ENCODE measurements around the gene COL19A1. TPM values are rescaled to one million over a fixed set of nuclear protein-coding genes. Genes with fewer than 3 reads are reported as not detected.

Gene COL19A1
- polyA plus RNA-seq, 1 of the 3 experiments (the other 2 are of a cell fraction), result 0.15 TPM

GRCh38 chr6:70113171-70113570 is 246.8 kb downstream of the COL19A1 start:
- no peak overlapping the region for H3K4me3 ChIP-seq (ENCODE audit: low read depth in 2 of 2, low read length in 1 of 2)
- H3K36me3 ChIP-seq (replicated peaks in 1 of 2; ENCODE audit: control insufficient read depth in 1 of 2, insufficient read depth in 2 of 2, low read length in 1 of 2), result no peaks in the 10 kb centered on the region
- no peak for TF ChIP-seq GABPA (IDR thresholded peaks at IDR 0.05; ENCODE audit: low read depth)
- TF ChIP-seq REST (IDR thresholded peaks at IDR 0.05; ENCODE audit: low read depth, low read length), result no peak
- no peak for TF ChIP-seq NFIC (IDR thresholded peaks at IDR 0.05; ENCODE audit: borderline replicate concordance)
- H3K27ac ChIP-seq (ENCODE audit: low read depth in 2 of 2, low read length in 1 of 2), result no peak overlapping the region
- WGBS (ENCODE audit: low lambda C conversion rate), result 68% methylated on average over 1 of the region's 1 CpG
- H4K20me1 ChIP-seq (ENCODE audit: insufficient read depth), result no peaks in the 10 kb centered on the region
- H3F3A ChIP-seq (replicated peaks; ENCODE audit: insufficient read depth), result peaks cover 8% of the 10 kb centered on the region
- DNase-seq, result no peak
- H3K9me3 ChIP-seq, result no peaks in the 10 kb centered on the region
- H3K9ac ChIP-seq, result no peak overlapping the region
- H2AFZ ChIP-seq (ENCODE audit: low read depth), result no peak overlapping the region
- peaks cover 0 to 5% of the 10 kb centered on the region in 2 experiments; a peak in 1 of 4 replicates for H3K4me1 ChIP-seq (ENCODE audit: control insufficient read depth in 1 of 2, insufficient read depth in 2 of 2, low read depth in 1 of 2, low read length in 1 of 2)
- ChIA-PET POLR2A (no interaction called here), CTCF (interaction anchor here (0.7 to 1.4 kb wide), 3 partner anchors 9 to 279 kb away, joined by 3 to 5 read pairs (median 3); no protein-coding TSS in a partner anchor)
- H3K9me2 ChIP-seq, result no peaks in the 10 kb centered on the region
- H3K79me2 ChIP-seq (ENCODE audit: insufficient read depth), result no peaks in the 10 kb centered on the region
- H3K4me2 ChIP-seq, result no peak overlapping the region
- no peaks in the 10 kb centered on the region for H3K27me3 ChIP-seq (ENCODE audit: insufficient read depth)

- ChIA-PET POLR2A (no interaction called here), CTCF (interaction anchor here (5.1 kb wide), 1 partner anchor 11 kb away, joined by 25 read pairs; no protein-coding TSS in a partner anchor)
- no peaks in the 10 kb centered on the region for H3K4me1 ChIP-seq (ENCODE audit: control insufficient read depth in 1 of 2, insufficient read depth in 2 of 2, low read depth in 1 of 2, low read length in 1 of 2)
- H3K4me2 ChIP-seq, result no peak overlapping the region
- H3K36me3 ChIP-seq (replicated peaks in 1 of 2; ENCODE audit: control insufficient read depth in 1 of 2, insufficient read depth in 2 of 2, low read length in 1 of 2), result no peaks in the 10 kb centered on the region
- H3K27ac ChIP-seq (ENCODE audit: low read depth in 2 of 2, low read length in 1 of 2), result no peak overlapping the region
- no peaks in the 10 kb centered on the region for H3K79me2 ChIP-seq (ENCODE audit: insufficient read depth)
- H3F3A ChIP-seq (replicated peaks; ENCODE audit: insufficient read depth), result no peaks in the 10 kb centered on the region
- H3K9me3 ChIP-seq, result no peaks in the 10 kb centered on the region
- no peak overlapping the region for H3K4me3 ChIP-seq (ENCODE audit: low read depth in 2 of 2, low read length in 1 of 2)
- H3K9ac ChIP-seq, result no peak overlapping the region
- WGBS (ENCODE audit: low lambda C conversion rate), result 45% methylated on average over 2 of the region's 2 CpGs
- no peaks in the 10 kb centered on the region for H3K27me3 ChIP-seq (ENCODE audit: insufficient read depth)
- H3K9me2 ChIP-seq, result no peaks in the 10 kb centered on the region
- H4K20me1 ChIP-seq (ENCODE audit: insufficient read depth), result no peaks in the 10 kb centered on the region
- H2AFZ ChIP-seq (ENCODE audit: low read depth), result no peak overlapping the region
- DNase-seq, result no peak
- TF ChIP-seq ZBTB33 (IDR thresholded peaks at IDR 0.05; ENCODE audit: borderline replicate concordance, low read depth), result no peak
- no peak for TF ChIP-seq FOXM1 (IDR thresholded peaks at IDR 0.05; ENCODE audit: low read depth)
- no peak for TF ChIP-seq MAX (IDR thresholded peaks at IDR 0.05; ENCODE audit: low read depth)
- no peak for TF ChIP-seq FOSL2 (IDR thresholded peaks at IDR 0.05; ENCODE audit: borderline replicate concordance, low read depth)
- no peak for TF ChIP-seq SIN3A (IDR thresholded peaks at IDR 0.05; ENCODE audit: borderline replicate concordance, low read depth, low read length)
- TF ChIP-seq RAD21 (IDR thresholded peaks at IDR 0.05; ENCODE audit: low read length), result no peak
- no peak for TF ChIP-seq SMC3 (IDR thresholded peaks at IDR 0.05; ENCODE audit: low read depth, low read length)
- no peak for TF ChIP-seq CHD2 (IDR thresholded peaks at IDR 0.05; ENCODE audit: low read length, partially characterized antibody)
- no peak for TF ChIP-seq ELF1 (IDR thresholded peaks at IDR 0.05)
- TF ChIP-seq USF1 (IDR thresholded peaks at IDR 0.05; ENCODE audit: borderline replicate concordance, low read depth), result no peak
- no peak for TF ChIP-seq EZH2phosphoT487 (IDR thresholded peaks at IDR 0.05; ENCODE audit: borderline replicate concordance, low read depth)
- no peak for TF ChIP-seq TEAD4 (IDR thresholded peaks at IDR 0.05; ENCODE audit: borderline replicate concordance, insufficient read depth)
- no peak for TF ChIP-seq MEF2A (IDR thresholded peaks at IDR 0.05; ENCODE audit: borderline replicate concordance, low read depth)
- TF ChIP-seq MXI1 (IDR thresholded peaks at IDR 0.05; ENCODE audit: low read depth, low read length), result no peak
- no peak for TF ChIP-seq EP300 (IDR thresholded peaks at IDR 0.05; ENCODE audit: borderline replicate concordance in 1 of 2, low read depth in 1 of 2, low read length in 1 of 2)
- no peak for TF ChIP-seq JUND (IDR thresholded peaks at IDR 0.05)
- TF ChIP-seq NFIC (IDR thresholded peaks at IDR 0.05; ENCODE audit: borderline replicate concordance), result no peak
Observed at GRCh38 chr6:70118670-70119069, 252.3 kb downstream of the COL19A1 start.

Measured in SK-N-SH (cell line).